ENCODE results near the gene CCR7. TPM values are rescaled to one million over a fixed set of nuclear protein-coding genes. Genes with fewer than 3 reads are reported as not detected.

Gene CCR7
- polyA plus RNA-seq, 2 of the 4 experiments (the other 2 are of a cell fraction) = 0.84 to 1.4 TPM

DNA sequence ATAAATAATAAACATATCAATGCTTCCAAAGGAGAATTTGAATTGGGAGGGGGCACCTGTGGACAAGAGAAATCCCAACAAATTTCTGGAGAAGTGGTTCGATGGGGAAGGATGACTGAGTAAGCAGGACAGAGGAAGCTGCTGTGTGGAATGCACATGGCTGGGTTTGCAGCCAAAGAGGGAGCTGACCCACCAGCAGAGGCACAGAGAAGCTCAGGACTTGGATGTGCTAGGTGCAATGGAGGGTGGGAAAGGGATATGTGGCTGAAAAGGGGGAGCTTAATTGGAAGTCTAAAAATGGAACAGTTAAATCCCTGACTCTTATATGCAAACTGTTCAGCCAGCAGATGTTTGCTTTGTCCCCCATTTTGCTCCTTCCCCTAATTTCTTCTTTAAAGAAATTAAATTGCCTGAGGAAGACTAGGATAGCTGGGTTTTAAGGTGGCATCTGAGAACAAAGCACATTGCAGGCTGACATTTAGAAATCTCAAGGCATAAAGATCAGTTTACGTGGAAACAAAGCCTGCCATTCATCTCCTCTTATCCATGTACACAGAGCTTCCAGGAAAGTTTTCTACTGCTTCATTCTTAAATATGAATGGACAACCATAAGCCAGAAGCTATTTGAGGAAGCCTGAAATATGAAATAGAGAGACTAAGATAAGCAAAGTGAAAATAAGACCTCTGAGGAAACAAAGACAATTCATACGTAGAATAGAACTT, 40.9 kb downstream of the CCR7 start:
- Histone ChIP-seq H3K27ac (peak overlapping the region; percentile 97 to 99), H3K4me3 (no peak overlapping the region), H3K4me2 (no peak overlapping the region), H3K9me3 (peaks cover 46% of the 10 kb centered on the region), H3K4me1 (peaks cover 43% of the 10 kb centered on the region)
- CTCF ChIA-PET = interaction anchor here (0.8 to 36.6 kb wide), 8 partner anchors 11 to 109 kb away, joined by 3 to 1144 read pairs (median 16); partner anchors contain the start of genes CCR7, IGFBP4 and TNS4
- POLR2A ChIA-PET = interaction anchor here (1.3 kb wide), 1 partner anchor 38 kb away, joined by 3 read pairs; no protein-coding TSS in a partner anchor
- DNase-seq (ENCODE audit: low read depth in 1 of 2, low spot score in 1 of 2) = no peak
- FAIRE-seq = peak; percentile 84
- no peak for ATAC-seq
- TF ChIP-seq CBX8 (IDR thresholded peaks at IDR 0.05) (no peak), POLR2A (IDR thresholded peaks at IDR 0.05; ENCODE audit: low read length) (no peak), EP300 (IDR thresholded peaks at IDR 0.05) (no peak), ZC3H11A (IDR thresholded peaks at IDR 0.05) (no peak), POLR2AphosphoS2 (conservative IDR thresholded peaks at IDR 0.05; ENCODE audit: low read length) (no peak), CTCF (IDR thresholded peaks at IDR 0.05) (no peak), PHF8 (IDR thresholded peaks at IDR 0.05; ENCODE audit: borderline replicate concordance, low read depth) (no peak), RAD21 (conservative IDR thresholded peaks at IDR 0.05 in 1 of 2, IDR thresholded peaks at IDR 0.05 in 1 of 2) (no peak), CEBPB (IDR thresholded peaks at IDR 0.05) (no peak), NFE2L2 (conservative IDR thresholded peaks at IDR 0.05; ENCODE audit: low read length) (no peak), KDM1A (IDR thresholded peaks at IDR 0.05; ENCODE audit: low read depth) (no peak)
- 87% methylated on average over 3 of the region's 3 CpGs for WGBS (ENCODE audit: missing lambda C conversion rate)

GRCh38 chr17:40522961-40523310, 42.3 kb downstream of the CCR7 start:
- peaks cover 57% of the 10 kb centered on the region for H3K4me1 ChIP-seq
- TF ChIP-seq JUN (IDR thresholded peaks at IDR 0.05) = 0 out of 5 replicates have a peak, but pooled peaks of 1 of the 2 experiments have one; percentile 35
- no peak for TF ChIP-seq EHF (CRISPR knock-in tag; IDR thresholded peaks at IDR 0.05)
- FAIRE-seq (no peak), DNase-seq (ENCODE audit: low read depth in 1 of 2, low spot score in 1 of 2) (no peak), ATAC-seq (no peak)
- 78% methylated on average over 5 of the region's 5 CpGs for WGBS (ENCODE audit: missing lambda C conversion rate)
- peak overlapping the region; percentile 97 to 99 for H3K27ac ChIP-seq
- ChIA-PET CTCF (interaction anchor here (0.9 to 36.6 kb wide), 10 partner anchors 10 to 154 kb away, joined by 3 to 1144 read pairs (median 6); partner anchors contain the start of genes CCR7 and IGFBP4), POLR2A (interaction anchor here (0.6 to 1.6 kb wide), 6 partner anchors 10 to 51 kb away, joined by 3 to 8 read pairs (median 4); no protein-coding TSS in a partner anchor)
- H3K4me3 ChIP-seq = no peak overlapping the region
- H3K4me2 ChIP-seq = peak overlapping the region; percentile 33
- peaks cover 46% of the 10 kb centered on the region for H3K9me3 ChIP-seq

DNA sequence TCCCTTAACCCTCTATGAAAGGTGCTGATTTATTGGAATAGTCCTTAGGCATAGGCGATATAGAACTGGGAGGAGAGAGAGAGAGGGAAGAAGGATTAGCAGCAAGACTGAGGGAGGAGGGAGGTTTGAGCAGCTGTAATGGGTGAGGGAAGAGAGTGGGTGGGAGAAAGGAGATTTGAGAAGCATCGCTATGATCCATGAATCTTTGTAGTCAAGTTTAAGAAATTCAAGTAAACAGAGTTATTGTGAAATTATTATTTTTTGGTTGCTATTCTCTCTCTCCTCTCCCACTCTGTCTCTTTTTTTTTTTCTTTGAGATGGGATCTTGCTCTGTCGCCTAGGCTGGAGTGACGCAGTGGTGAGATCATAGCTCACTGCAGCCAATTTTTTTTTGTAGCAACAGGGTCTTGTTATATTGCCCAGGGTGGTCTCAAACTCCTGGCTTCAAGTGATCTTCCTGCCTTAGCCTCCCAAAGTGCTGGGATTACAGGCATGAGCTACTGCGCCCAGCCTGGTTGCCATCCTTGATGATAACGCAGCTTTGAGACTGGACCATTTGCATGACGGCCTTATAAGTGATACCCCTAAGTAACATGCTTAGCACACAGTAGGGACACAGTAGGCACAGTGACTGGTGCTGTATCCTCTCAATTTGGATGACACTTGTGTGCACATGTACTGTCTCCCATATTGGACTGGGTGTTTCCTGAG, 42.9 kb downstream of the CCR7 start:
- FAIRE-seq = no peak
- TF ChIP-seq MAFK (IDR thresholded peaks at IDR 0.05; ENCODE audit: partially characterized antibody) (no peak), ZFP36 (IDR thresholded peaks at IDR 0.05; ENCODE audit: borderline replicate concordance, partially characterized antibody) (no peak), ZSCAN20 (CRISPR knock-in tag; IDR thresholded peaks at IDR 0.05) (0 out of 2 replicates have a peak, but pooled peaks have one; percentile 46), POLR2A (IDR thresholded peaks at IDR 0.05; ENCODE audit: low read length) (no peak), HEYL (CRISPR knock-in tag; IDR thresholded peaks at IDR 0.05) (0 out of 2 replicates have a peak, but pooled peaks have one; percentile 39), FOSL2 (IDR thresholded peaks at IDR 0.05) (no peak), FOSL2 (CRISPR knock-in tag; IDR thresholded peaks at IDR 0.05) (peak; percentile 10), FOSB (CRISPR knock-in tag; IDR thresholded peaks at IDR 0.05) (peak; percentile 85), HOXB5 (CRISPR knock-in tag; IDR thresholded peaks at IDR 0.05) (peak; percentile 94), TFCP2L1 (CRISPR knock-in tag; IDR thresholded peaks at IDR 0.05) (peak; percentile 82; the same call in 1 of the 2 replicates), RARB (CRISPR knock-in tag; IDR thresholded peaks at IDR 0.05) (peak; percentile 65; the same call in 1 of the 2 replicates), HOXA7 (CRISPR knock-in tag; IDR thresholded peaks at IDR 0.05) (peak; percentile 94), HOXB13 (CRISPR knock-in tag; IDR thresholded peaks at IDR 0.05; ENCODE audit: low read depth) (peak; percentile 93), ZNF302 (CRISPR knock-in tag; IDR thresholded peaks at IDR 0.05) (peak; percentile 63; the same call in 1 of the 2 replicates), EHF (CRISPR knock-in tag; IDR thresholded peaks at IDR 0.05) (peak; percentile 96)
- TF ChIP-seq, protein P1, sequence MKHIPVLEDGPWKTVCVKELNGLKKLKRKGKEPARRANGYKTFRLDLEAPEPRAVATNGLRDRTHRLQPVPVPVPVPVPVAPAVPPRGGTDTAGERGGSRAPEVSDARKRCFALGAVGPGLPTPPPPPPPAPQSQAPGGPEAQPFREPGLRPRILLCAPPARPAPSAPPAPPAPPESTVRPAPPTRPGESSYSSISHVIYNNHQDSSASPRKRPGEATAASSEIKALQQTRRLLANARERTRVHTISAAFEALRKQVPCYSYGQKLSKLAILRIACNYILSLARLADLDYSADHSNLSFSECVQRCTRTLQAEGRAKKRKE (CRISPR knock-in tag; IDR thresholded peaks at IDR 0.05; ENCODE audit: low read depth) = peak; percentile 74
- ChIA-PET POLR2A (interaction anchor here (0.6 to 1.6 kb wide), 5 partner anchors 11 to 46 kb away, joined by 3 to 8 read pairs (median 5); no protein-coding TSS in a partner anchor), CTCF (interaction anchor here (0.9 to 36.6 kb wide), 9 partner anchors 9 to 68 kb away, joined by 3 to 1144 read pairs (median 8); partner anchors contain the start of genes CCR7 and IGFBP4)
- no peak for ATAC-seq
- Histone ChIP-seq H3K4me2 (peak overlapping the region; percentile 48), H3K4me3 (no peak overlapping the region), H3K27ac (peak overlapping the region; percentile 97 to 99), H3K4me1 (peaks cover 63% of the 10 kb centered on the region), H3K9me3 (peaks cover 44% of the 10 kb centered on the region)
- 91% methylated on average over 7 of the region's 7 CpGs for WGBS (ENCODE audit: missing lambda C conversion rate)
- DNase-seq (ENCODE audit: low read depth in 1 of 2, low spot score in 1 of 2) = no peak
